Measurements from ENCODE around the gene C16orf74. TPM values are rescaled to one million over a fixed set of nuclear protein-coding genes. Genes with fewer than 3 reads are reported as not detected.

The C16orf74 gene
- total RNA-seq, 1 donor from 2014 or later, result 2.1 TPM

GRCh38 chr16:85687651-85688471 is 63.0 kb downstream of the C16orf74 start:
- Mint-ChIP-seq H3K27ac (ENCODE audit: unreplicated experiment) (no peak overlapping the region), H3K27me3 (ENCODE audit: unreplicated experiment) (peaks cover 7% of the 10 kb centered on the region), H3K4me1 (ENCODE audit: unreplicated experiment) (peaks cover 14% of the 10 kb centered on the region)

GRCh38 chr16:85686912-85687591 is 63.8 kb downstream of the C16orf74 start:
- DNase-seq (ENCODE audit: extremely low spot score, unreplicated experiment), result no peak
- Mint-ChIP-seq H3K36me3 (ENCODE audit: unreplicated experiment) (no peaks in the 10 kb centered on the region), H3K27me3 (ENCODE audit: unreplicated experiment) (peaks cover 7% of the 10 kb centered on the region), H3K9me3 (ENCODE audit: unreplicated experiment) (no peaks in the 10 kb centered on the region), H3K4me1 (ENCODE audit: unreplicated experiment) (peaks cover 14% of the 10 kb centered on the region), H3K4me3 (ENCODE audit: unreplicated experiment) (peak overlapping the region; percentile 73), H3K27ac (ENCODE audit: unreplicated experiment) (no peak overlapping the region)
- no peak for TF ChIP-seq CTCF (IDR thresholded peaks at IDR 0.05)

More at GRCh38 chr16:85687651-85688471, 63.0 kb downstream of the C16orf74 start:
- no peak for TF ChIP-seq CTCF (IDR thresholded peaks at IDR 0.05)
- no peak for DNase-seq (ENCODE audit: extremely low spot score, unreplicated experiment)
- Mint-ChIP-seq H3K36me3 (ENCODE audit: unreplicated experiment) (no peaks in the 10 kb centered on the region), H3K9me3 (ENCODE audit: unreplicated experiment) (no peaks in the 10 kb centered on the region), H3K4me3 (ENCODE audit: unreplicated experiment) (peak overlapping the region; percentile 73)

GRCh38 chr16:85685251-85685650 is 65.6 kb downstream of the C16orf74 start:
- Mint-ChIP-seq H3K4me1 (ENCODE audit: unreplicated experiment) (peaks cover 14% of the 10 kb centered on the region), H3K27ac (ENCODE audit: unreplicated experiment) (no peak overlapping the region), H3K36me3 (ENCODE audit: unreplicated experiment) (peaks cover 2% of the 10 kb centered on the region), H3K9me3 (ENCODE audit: unreplicated experiment) (no peaks in the 10 kb centered on the region), H3K4me3 (ENCODE audit: unreplicated experiment) (no peak overlapping the region), H3K27me3 (ENCODE audit: unreplicated experiment) (peaks cover 2% of the 10 kb centered on the region)
- no peak for TF ChIP-seq CTCF (IDR thresholded peaks at IDR 0.05)
- DNase-seq (ENCODE audit: extremely low spot score, unreplicated experiment), result no peak

GRCh38 chr16:85683363-85683762 is 67.5 kb downstream of the C16orf74 start:
- no peak for TF ChIP-seq CTCF (IDR thresholded peaks at IDR 0.05)
- no peak overlapping the region for H3K4me3 Mint-ChIP-seq (ENCODE audit: unreplicated experiment)
- no peak for DNase-seq (ENCODE audit: extremely low spot score, unreplicated experiment)
- H3K27ac Mint-ChIP-seq (ENCODE audit: unreplicated experiment), result no peak overlapping the region
- peaks cover 9% of the 10 kb centered on the region for H3K4me1 Mint-ChIP-seq (ENCODE audit: unreplicated experiment)
- H3K9me3 Mint-ChIP-seq (ENCODE audit: unreplicated experiment), result no peaks in the 10 kb centered on the region
- H3K36me3 Mint-ChIP-seq (ENCODE audit: unreplicated experiment), result peaks cover 4% of the 10 kb centered on the region
- no peaks in the 10 kb centered on the region for H3K27me3 Mint-ChIP-seq (ENCODE audit: unreplicated experiment)

GRCh38 chr16:85682516-85682915 is 68.4 kb downstream of the C16orf74 start:
- peaks cover 4% of the 10 kb centered on the region for H3K36me3 Mint-ChIP-seq (ENCODE audit: unreplicated experiment)
- no peaks in the 10 kb centered on the region for H3K9me3 Mint-ChIP-seq (ENCODE audit: unreplicated experiment)
- no peaks in the 10 kb centered on the region for H3K27me3 Mint-ChIP-seq (ENCODE audit: unreplicated experiment)
- no peak for TF ChIP-seq CTCF (IDR thresholded peaks at IDR 0.05)
- no peak overlapping the region for H3K27ac Mint-ChIP-seq (ENCODE audit: unreplicated experiment)
- H3K4me1 Mint-ChIP-seq (ENCODE audit: unreplicated experiment), result peaks cover 5% of the 10 kb centered on the region
- DNase-seq (ENCODE audit: extremely low spot score, unreplicated experiment), result no peak
- no peak overlapping the region for H3K4me3 Mint-ChIP-seq (ENCODE audit: unreplicated experiment)

Data from osteocyte (in vitro differentiated cells).